ENCODE data around the gene ARHGEF17.

ARHGEF17 gene

GRCh38 chr11:73298233-73298632 is 9.8 kb upstream of the ARHGEF17 start:
- no peaks in the 10 kb centered on the region for H3F3A ChIP-seq (ENCODE audit: insufficient read depth, low read length)
- no peak overlapping the region for H2AFZ ChIP-seq (ENCODE audit: low read length)
- H3K9me2 ChIP-seq (replicated peaks; ENCODE audit: insufficient read depth, low read length) = no peaks in the 10 kb centered on the region
- no peak overlapping the region for H3K4me2 ChIP-seq (ENCODE audit: low read depth, low read length)
- TF ChIP-seq EZH2 (optimal IDR thresholded peaks at IDR 0.05; ENCODE audit: low read depth, low read length) (no peak), EZH2phosphoT487 (IDR thresholded peaks at IDR 0.05; ENCODE audit: low read length) (no peak), CTCF (IDR thresholded peaks at IDR 0.05; ENCODE audit: low read length) (no peak)
- H3K9ac ChIP-seq (ENCODE audit: low read length) = no peak overlapping the region
- H3K79me2 ChIP-seq (ENCODE audit: low read length) = no peaks in the 10 kb centered on the region
- no peak for DNase-seq
- H3K27ac ChIP-seq (ENCODE audit: low read length) = no peak overlapping the region
- no peaks in the 10 kb centered on the region for H3K9me3 ChIP-seq (replicated peaks; ENCODE audit: insufficient read depth, low read length)
- no peak overlapping the region for H3K4me3 ChIP-seq (ENCODE audit: low read length)
- H3K27me3 ChIP-seq (replicated peaks; ENCODE audit: insufficient read depth, low read length) = no peaks in the 10 kb centered on the region
- H4K20me1 ChIP-seq (ENCODE audit: insufficient read depth, low read length) = no peaks in the 10 kb centered on the region
- no peaks in the 10 kb centered on the region for H3K36me3 ChIP-seq (replicated peaks; ENCODE audit: insufficient read depth, low read length)
- H3K4me1 ChIP-seq (ENCODE audit: low read length) = 0 out of 2 replicates have a peak, but pooled peaks cover 2% of the 10 kb centered on the region

GRCh38 chr11:73299751-73300150 is 8.3 kb upstream of the ARHGEF17 start:
- no peak overlapping the region for H3K4me2 ChIP-seq (ENCODE audit: low read depth, low read length)
- no peaks in the 10 kb centered on the region for H3K36me3 ChIP-seq (replicated peaks; ENCODE audit: insufficient read depth, low read length)
- no peak overlapping the region for H3K4me3 ChIP-seq (ENCODE audit: low read length)
- no peaks in the 10 kb centered on the region for H3K27me3 ChIP-seq (replicated peaks; ENCODE audit: insufficient read depth, low read length)
- TF ChIP-seq EZH2phosphoT487 (IDR thresholded peaks at IDR 0.05; ENCODE audit: low read length) = no peak
- TF ChIP-seq CTCF (IDR thresholded peaks at IDR 0.05; ENCODE audit: low read length) = no peak
- no peak for TF ChIP-seq EZH2 (optimal IDR thresholded peaks at IDR 0.05; ENCODE audit: low read depth, low read length)
- no peaks in the 10 kb centered on the region for H3K9me3 ChIP-seq (replicated peaks; ENCODE audit: insufficient read depth, low read length)
- H3K27ac ChIP-seq (ENCODE audit: low read length) = no peak overlapping the region
- no peaks in the 10 kb centered on the region for H4K20me1 ChIP-seq (ENCODE audit: insufficient read depth, low read length)
- no peak overlapping the region for H2AFZ ChIP-seq (ENCODE audit: low read length)
- no peaks in the 10 kb centered on the region for H3F3A ChIP-seq (ENCODE audit: insufficient read depth, low read length)
- H3K4me1 ChIP-seq (ENCODE audit: low read length) = 0 out of 2 replicates have a peak, but pooled peaks cover 2% of the 10 kb centered on the region
- no peaks in the 10 kb centered on the region for H3K79me2 ChIP-seq (ENCODE audit: low read length)
- no peaks in the 10 kb centered on the region for H3K9me2 ChIP-seq (replicated peaks; ENCODE audit: insufficient read depth, low read length)
- no peak for DNase-seq
- H3K9ac ChIP-seq (ENCODE audit: low read length) = no peak overlapping the region

- no peaks in the 10 kb centered on the region for H3K9me2 ChIP-seq (replicated peaks; ENCODE audit: insufficient read depth, low read length)
- TF ChIP-seq EZH2 (optimal IDR thresholded peaks at IDR 0.05; ENCODE audit: low read depth, low read length) (no peak), CTCF (IDR thresholded peaks at IDR 0.05; ENCODE audit: low read length) (no peak), EZH2phosphoT487 (IDR thresholded peaks at IDR 0.05; ENCODE audit: low read length) (no peak)
- H3K36me3 ChIP-seq (replicated peaks; ENCODE audit: insufficient read depth, low read length) = no peaks in the 10 kb centered on the region
- H2AFZ ChIP-seq (ENCODE audit: low read length) = no peak overlapping the region
- no peak overlapping the region for H3K27ac ChIP-seq (ENCODE audit: low read length)
- no peak for DNase-seq
- no peaks in the 10 kb centered on the region for H3K9me3 ChIP-seq (replicated peaks; ENCODE audit: insufficient read depth, low read length)
- no peaks in the 10 kb centered on the region for H3K4me1 ChIP-seq (ENCODE audit: low read length)
- H3F3A ChIP-seq (ENCODE audit: insufficient read depth, low read length) = no peaks in the 10 kb centered on the region; the same call in 1 of the 2 replicates
- no peaks in the 10 kb centered on the region for H4K20me1 ChIP-seq (ENCODE audit: insufficient read depth, low read length)
- H3K79me2 ChIP-seq (ENCODE audit: low read length) = no peaks in the 10 kb centered on the region
- H3K9ac ChIP-seq (ENCODE audit: low read length) = no peak overlapping the region
- H3K27me3 ChIP-seq (replicated peaks; ENCODE audit: insufficient read depth, low read length) = peaks cover 6% of the 10 kb centered on the region; the same call in 1 of the 2 replicates
- no peak overlapping the region for H3K4me3 ChIP-seq (ENCODE audit: low read length)
- no peak overlapping the region for H3K4me2 ChIP-seq (ENCODE audit: low read depth, low read length)
Measured at GRCh38 chr11:73306069-73306841, 1.8 kb upstream of the ARHGEF17 start.

Data from MM.1S (cell line).